Measurements from ENCODE around the gene CEP126.

Gene CEP126

DNA sequence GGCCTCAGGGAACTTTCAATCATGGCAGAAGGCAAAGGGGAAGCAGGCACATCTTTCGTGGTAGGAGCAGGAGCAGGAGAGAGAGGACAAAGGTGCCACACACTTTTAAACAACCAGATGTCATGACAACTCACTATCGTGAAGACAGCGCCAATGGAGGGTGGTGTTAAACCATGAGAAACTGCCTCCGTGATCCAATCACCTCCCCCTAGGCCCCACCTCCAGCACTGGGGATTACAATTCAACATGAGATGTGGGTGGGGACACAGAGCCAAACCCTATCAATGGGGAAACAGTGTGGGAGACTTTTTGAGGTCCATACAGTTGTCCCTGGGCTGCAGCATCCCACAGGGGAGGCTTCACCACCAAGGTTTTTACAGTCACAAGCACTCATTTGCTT is 90.5 kb downstream of the CEP126 start:
- H3K27ac ChIP-seq (ENCODE audit: insufficient read depth, low read length, poor library complexity, severe bottlenecking), result no peak overlapping the region
- H3K27me3 ChIP-seq (replicated peaks; ENCODE audit: control insufficient read depth, insufficient read depth, low read length, poor library complexity, severe bottlenecking), result no peaks in the 10 kb centered on the region
- DNase-seq, result no peak
- H3K36me3 ChIP-seq (ENCODE audit: control insufficient read depth, insufficient read depth, low read length), result no peaks in the 10 kb centered on the region
- no peaks in the 10 kb centered on the region for H3K4me1 ChIP-seq (ENCODE audit: control insufficient read depth, insufficient read depth, low read length, poor library complexity, severe bottlenecking)
- no peak overlapping the region for H3K4me3 ChIP-seq (ENCODE audit: insufficient read depth, low read depth, low read length, poor library complexity, severe bottlenecking)
- no peaks in the 10 kb centered on the region for H3K9me3 ChIP-seq (ENCODE audit: control insufficient read depth, low read length)

DNA sequence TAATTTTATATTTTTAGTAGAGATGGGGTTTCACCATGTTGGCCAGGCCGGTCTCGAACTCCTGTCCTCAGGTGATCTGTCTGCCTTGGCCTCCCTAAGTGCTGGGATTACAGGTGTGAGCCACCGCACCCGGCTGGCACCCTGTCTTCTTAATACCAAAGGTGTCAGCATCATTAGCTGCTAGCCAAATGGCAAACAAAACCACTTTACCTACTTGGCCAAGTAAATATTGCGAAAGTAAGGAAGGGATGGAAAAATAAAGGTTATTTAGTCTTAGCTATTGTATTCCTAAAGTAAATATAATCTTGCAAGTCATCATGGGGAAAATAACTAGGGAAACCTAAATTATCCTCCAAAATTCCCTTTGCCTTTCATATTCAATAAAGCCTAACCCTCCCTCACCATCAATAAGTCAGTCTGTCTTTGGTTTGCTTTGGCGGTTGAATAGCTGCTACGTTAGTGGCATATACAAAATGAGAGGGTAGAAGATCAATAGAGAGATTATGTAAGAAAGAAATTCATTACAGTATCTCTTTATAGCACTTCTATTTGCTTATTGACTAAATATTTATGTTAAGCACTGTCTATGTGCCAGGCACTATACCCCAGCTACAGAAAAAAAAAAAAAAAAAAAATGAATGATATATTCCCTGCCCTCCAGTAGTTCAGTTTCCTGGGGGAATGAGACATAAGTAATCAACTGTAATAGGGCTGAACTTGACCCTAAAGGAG is 92.2 kb downstream of the CEP126 start:
- Histone ChIP-seq H3K36me3 (ENCODE audit: control insufficient read depth, insufficient read depth, low read length) (no peaks in the 10 kb centered on the region), H3K27me3 (replicated peaks; ENCODE audit: control insufficient read depth, insufficient read depth, low read length, poor library complexity, severe bottlenecking) (no peaks in the 10 kb centered on the region), H3K4me3 (ENCODE audit: insufficient read depth, low read depth, low read length, poor library complexity, severe bottlenecking) (no peak overlapping the region), H3K9me3 (ENCODE audit: control insufficient read depth, low read length) (no peaks in the 10 kb centered on the region), H3K27ac (ENCODE audit: insufficient read depth, low read length, poor library complexity, severe bottlenecking) (no peak overlapping the region), H3K4me1 (ENCODE audit: control insufficient read depth, insufficient read depth, low read length, poor library complexity, severe bottlenecking) (no peaks in the 10 kb centered on the region)
- no peak for DNase-seq

DNA sequence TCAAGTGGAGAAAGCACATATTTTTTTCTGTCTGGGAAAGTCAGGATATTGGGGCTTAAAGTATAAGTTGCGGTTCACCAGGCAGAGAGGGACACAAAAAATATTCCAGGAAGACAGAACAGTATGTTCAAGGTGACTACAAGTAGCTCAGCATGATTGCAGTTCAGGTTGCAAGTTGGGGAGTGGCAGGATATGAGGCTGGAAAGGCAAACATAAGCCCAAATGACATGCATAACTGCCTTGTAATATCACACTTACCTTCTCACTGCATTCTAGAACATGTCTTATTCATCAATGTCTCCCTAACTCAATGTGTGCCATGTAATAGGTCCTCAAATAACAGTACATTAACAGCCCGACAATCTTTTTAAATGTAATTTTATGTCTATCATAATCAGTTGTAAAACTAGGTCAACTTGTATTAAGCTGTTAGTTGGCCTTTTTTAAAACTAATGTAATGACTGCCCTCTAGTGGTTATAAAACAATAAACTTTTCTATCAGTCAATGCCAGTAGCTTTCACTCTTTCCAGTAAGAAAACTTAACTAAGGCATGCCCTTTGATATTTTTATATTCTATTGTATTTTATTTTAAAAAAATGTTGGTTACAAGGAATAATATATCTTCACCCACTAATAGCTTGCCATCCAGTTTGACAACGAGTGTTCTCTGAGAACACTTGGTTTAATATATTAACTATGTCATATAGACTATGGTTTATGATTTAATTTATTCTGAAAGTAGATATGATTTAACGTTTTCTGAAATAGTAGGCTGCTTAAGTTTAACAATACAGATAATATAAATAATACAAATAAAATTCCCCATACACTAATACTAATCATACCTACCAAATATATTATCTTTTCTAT is 93.0 kb downstream of the CEP126 start:
- DNase-seq, result no peak
- Histone ChIP-seq H3K36me3 (ENCODE audit: control insufficient read depth, insufficient read depth, low read length) (no peaks in the 10 kb centered on the region), H3K4me3 (ENCODE audit: insufficient read depth, low read depth, low read length, poor library complexity, severe bottlenecking) (no peak overlapping the region), H3K9me3 (ENCODE audit: control insufficient read depth, low read length) (no peaks in the 10 kb centered on the region), H3K27me3 (replicated peaks; ENCODE audit: control insufficient read depth, insufficient read depth, low read length, poor library complexity, severe bottlenecking) (no peaks in the 10 kb centered on the region), H3K27ac (ENCODE audit: insufficient read depth, low read length, poor library complexity, severe bottlenecking) (no peak overlapping the region), H3K4me1 (ENCODE audit: control insufficient read depth, insufficient read depth, low read length, poor library complexity, severe bottlenecking) (no peaks in the 10 kb centered on the region)

DNA sequence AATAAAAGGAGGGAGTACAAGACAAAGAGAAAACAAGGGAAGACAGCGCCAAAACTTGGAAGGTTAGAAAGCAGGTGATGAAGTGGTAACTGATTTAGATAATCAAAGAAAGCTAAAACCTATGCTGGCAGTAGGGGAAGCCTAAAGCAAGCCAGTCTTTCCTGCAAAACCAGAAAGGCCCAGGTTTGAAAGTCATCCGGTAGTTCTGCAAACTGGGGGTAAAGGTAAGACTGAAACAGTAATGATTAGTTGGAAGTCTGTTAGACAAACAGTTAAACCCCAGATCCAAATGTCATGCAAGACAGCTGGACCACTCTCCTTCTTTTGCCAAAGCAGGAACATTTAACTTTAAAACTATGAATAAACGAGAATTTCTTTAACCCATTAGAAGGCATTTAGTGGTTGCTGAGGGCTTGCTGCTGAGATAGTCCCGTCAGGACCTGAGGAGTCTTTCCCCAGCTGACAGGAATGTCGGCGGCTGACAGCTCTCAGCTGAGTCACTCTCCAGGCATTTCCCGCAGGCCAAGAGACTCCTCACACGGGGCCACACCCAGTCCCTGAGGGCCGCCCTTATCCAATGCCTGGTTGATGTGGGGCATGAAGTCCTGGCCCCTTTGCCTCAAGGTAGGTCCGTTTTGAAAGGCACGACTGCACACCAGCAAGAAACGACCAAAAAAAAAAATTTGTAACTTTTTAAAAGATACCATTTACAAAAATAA is 96.1 kb downstream of the CEP126 start:
- no peaks in the 10 kb centered on the region for H3K27me3 ChIP-seq (replicated peaks; ENCODE audit: control insufficient read depth, insufficient read depth, low read length, poor library complexity, severe bottlenecking)
- H3K9me3 ChIP-seq (ENCODE audit: control insufficient read depth, low read length), result no peaks in the 10 kb centered on the region
- H3K36me3 ChIP-seq (ENCODE audit: control insufficient read depth, insufficient read depth, low read length), result no peaks in the 10 kb centered on the region
- H3K4me1 ChIP-seq (ENCODE audit: control insufficient read depth, insufficient read depth, low read length, poor library complexity, severe bottlenecking), result no peaks in the 10 kb centered on the region
- no peak overlapping the region for H3K27ac ChIP-seq (ENCODE audit: insufficient read depth, low read length, poor library complexity, severe bottlenecking)
- no peak for DNase-seq
- no peak overlapping the region for H3K4me3 ChIP-seq (ENCODE audit: insufficient read depth, low read depth, low read length, poor library complexity, severe bottlenecking)

DNA sequence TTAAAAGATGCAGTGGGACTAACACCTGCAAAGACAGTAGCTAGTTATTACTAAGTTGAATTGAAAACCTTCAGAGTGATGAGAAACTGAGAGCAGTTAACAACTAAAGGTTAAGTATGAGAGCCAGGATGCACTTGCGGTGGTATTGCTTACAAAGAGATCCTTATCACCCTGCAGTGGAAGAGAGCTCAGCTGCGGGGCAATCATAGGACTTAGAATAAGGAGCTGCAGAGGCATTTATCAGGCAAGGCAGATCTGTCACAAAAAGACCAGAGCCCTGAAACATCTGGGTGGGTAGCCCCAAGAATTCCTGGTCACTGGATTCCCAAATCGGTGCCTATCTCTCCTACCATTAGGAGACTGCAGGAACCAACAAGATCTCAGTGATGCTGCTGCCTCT is 98.1 kb downstream of the CEP126 start:
- Histone ChIP-seq H3K4me3 (ENCODE audit: insufficient read depth, low read depth, low read length, poor library complexity, severe bottlenecking) (no peak overlapping the region), H3K27me3 (replicated peaks; ENCODE audit: control insufficient read depth, insufficient read depth, low read length, poor library complexity, severe bottlenecking) (no peaks in the 10 kb centered on the region), H3K36me3 (ENCODE audit: control insufficient read depth, insufficient read depth, low read length) (no peaks in the 10 kb centered on the region), H3K4me1 (ENCODE audit: control insufficient read depth, insufficient read depth, low read length, poor library complexity, severe bottlenecking) (no peaks in the 10 kb centered on the region), H3K27ac (ENCODE audit: insufficient read depth, low read length, poor library complexity, severe bottlenecking) (no peak overlapping the region), H3K9me3 (ENCODE audit: control insufficient read depth, low read length) (no peaks in the 10 kb centered on the region)
- no peak for DNase-seq

DNA sequence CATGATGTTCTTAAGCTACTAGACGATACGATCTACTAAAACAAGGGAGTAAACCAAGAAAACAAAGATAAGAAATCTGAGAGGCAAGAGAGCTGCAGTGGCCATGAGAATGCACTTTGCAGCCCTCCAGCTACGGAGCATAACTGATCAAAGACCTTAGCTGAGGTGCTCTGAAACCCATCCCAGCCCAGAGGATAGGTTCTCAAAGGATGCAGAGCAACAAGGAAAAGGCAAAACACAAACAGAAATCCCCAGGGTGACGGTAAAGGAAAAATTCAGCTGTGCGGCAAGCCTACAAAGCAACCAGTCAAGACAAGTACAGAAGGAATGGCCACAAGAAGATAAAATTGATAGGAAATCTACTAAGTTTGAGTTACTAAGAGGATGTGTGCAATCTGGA is 99.9 kb downstream of the CEP126 start:
- no peak for DNase-seq

DNA sequence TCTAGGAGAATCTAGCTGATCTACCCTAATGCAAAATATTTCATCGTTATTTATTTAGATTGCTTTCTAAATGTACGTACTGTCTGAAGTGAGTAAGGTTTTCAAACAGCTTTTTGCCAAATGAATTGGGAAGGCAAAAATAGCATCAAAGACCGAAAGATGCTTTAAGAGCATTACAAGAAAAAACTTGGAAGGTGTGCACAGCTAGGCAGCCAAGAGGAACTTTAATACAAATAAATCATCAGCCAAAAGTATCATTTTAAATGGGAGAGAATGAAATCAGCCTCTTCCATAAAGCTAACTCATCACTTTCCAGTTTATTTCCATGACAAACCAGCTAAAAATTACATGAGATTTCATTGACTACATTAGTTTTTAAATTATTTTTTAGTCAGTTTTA is 102.2 kb downstream of the CEP126 start:
- Histone ChIP-seq H3K9me3 (ENCODE audit: control insufficient read depth, low read length) (no peaks in the 10 kb centered on the region), H3K36me3 (ENCODE audit: control insufficient read depth, insufficient read depth, low read length) (no peaks in the 10 kb centered on the region), H3K27ac (ENCODE audit: insufficient read depth, low read length, poor library complexity, severe bottlenecking) (no peak overlapping the region), H3K27me3 (replicated peaks; ENCODE audit: control insufficient read depth, insufficient read depth, low read length, poor library complexity, severe bottlenecking) (no peaks in the 10 kb centered on the region), H3K4me3 (ENCODE audit: insufficient read depth, low read depth, low read length, poor library complexity, severe bottlenecking) (no peak overlapping the region), H3K4me1 (ENCODE audit: control insufficient read depth, insufficient read depth, low read length, poor library complexity, severe bottlenecking) (no peaks in the 10 kb centered on the region)
- DNase-seq, result no peak

More for the DNA sequence above, 99.9 kb downstream of the CEP126 start:
- no peaks in the 10 kb centered on the region for H3K9me3 ChIP-seq (ENCODE audit: control insufficient read depth, low read length)
- no peak overlapping the region for H3K4me3 ChIP-seq (ENCODE audit: insufficient read depth, low read depth, low read length, poor library complexity, severe bottlenecking)
- no peak overlapping the region for H3K27ac ChIP-seq (ENCODE audit: insufficient read depth, low read length, poor library complexity, severe bottlenecking)
- H3K27me3 ChIP-seq (replicated peaks; ENCODE audit: control insufficient read depth, insufficient read depth, low read length, poor library complexity, severe bottlenecking), result no peaks in the 10 kb centered on the region
- no peaks in the 10 kb centered on the region for H3K36me3 ChIP-seq (ENCODE audit: control insufficient read depth, insufficient read depth, low read length)
- H3K4me1 ChIP-seq (ENCODE audit: control insufficient read depth, insufficient read depth, low read length, poor library complexity, severe bottlenecking), result no peaks in the 10 kb centered on the region

DNA sequence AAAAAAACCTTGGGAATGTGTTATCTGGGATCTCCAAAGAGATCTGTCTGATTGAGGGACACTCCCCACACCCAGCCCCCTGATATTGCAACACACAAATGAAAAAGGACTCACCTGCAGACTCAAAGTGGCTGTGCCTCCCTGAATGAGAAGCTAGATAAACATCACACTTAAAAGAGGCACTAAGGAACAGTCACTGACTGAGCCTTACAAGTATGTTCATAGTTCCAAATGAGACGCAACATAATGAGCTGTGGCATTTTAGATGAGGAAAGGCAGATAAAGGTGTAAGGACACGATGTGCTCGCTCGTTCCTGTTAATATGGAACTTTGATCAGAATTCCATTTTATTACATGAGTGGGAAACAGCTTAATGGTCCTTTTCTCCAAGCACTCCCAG is 111.4 kb downstream of the CEP126 start:
- Histone ChIP-seq H3K36me3 (ENCODE audit: control insufficient read depth, insufficient read depth, low read length) (no peaks in the 10 kb centered on the region), H3K27me3 (replicated peaks; ENCODE audit: control insufficient read depth, insufficient read depth, low read length, poor library complexity, severe bottlenecking) (no peaks in the 10 kb centered on the region), H3K27ac (ENCODE audit: insufficient read depth, low read length, poor library complexity, severe bottlenecking) (no peak overlapping the region), H3K4me3 (ENCODE audit: insufficient read depth, low read depth, low read length, poor library complexity, severe bottlenecking) (no peak overlapping the region), H3K9me3 (ENCODE audit: control insufficient read depth, low read length) (no peaks in the 10 kb centered on the region), H3K4me1 (ENCODE audit: control insufficient read depth, insufficient read depth, low read length, poor library complexity, severe bottlenecking) (no peaks in the 10 kb centered on the region)
- no peak for DNase-seq

DNA sequence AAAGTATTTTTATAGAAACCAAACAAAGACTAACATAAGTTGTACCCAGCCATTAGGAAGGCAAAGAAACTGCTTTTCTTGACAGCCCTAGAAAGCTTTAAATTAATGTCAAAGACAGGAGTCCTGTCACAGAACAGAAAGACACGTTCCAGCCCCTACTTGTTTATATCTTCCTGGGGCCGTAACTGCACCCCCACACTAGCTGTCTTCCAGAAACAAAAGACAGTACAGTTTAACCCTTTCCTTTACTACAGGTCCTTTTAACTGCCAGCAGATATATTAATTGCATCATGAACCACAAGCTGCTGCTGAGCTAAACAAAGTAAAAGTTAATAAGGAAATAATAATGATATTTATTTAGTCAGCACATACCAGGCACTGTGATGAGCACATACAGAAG is 112.1 kb downstream of the CEP126 start:
- Histone ChIP-seq H3K27ac (ENCODE audit: insufficient read depth, low read length, poor library complexity, severe bottlenecking) (no peak overlapping the region), H3K9me3 (ENCODE audit: control insufficient read depth, low read length) (no peaks in the 10 kb centered on the region), H3K4me1 (ENCODE audit: control insufficient read depth, insufficient read depth, low read length, poor library complexity, severe bottlenecking) (no peaks in the 10 kb centered on the region), H3K4me3 (ENCODE audit: insufficient read depth, low read depth, low read length, poor library complexity, severe bottlenecking) (no peak overlapping the region), H3K27me3 (replicated peaks; ENCODE audit: control insufficient read depth, insufficient read depth, low read length, poor library complexity, severe bottlenecking) (no peaks in the 10 kb centered on the region), H3K36me3 (ENCODE audit: control insufficient read depth, insufficient read depth, low read length) (no peaks in the 10 kb centered on the region)
- DNase-seq, result no peak

DNA sequence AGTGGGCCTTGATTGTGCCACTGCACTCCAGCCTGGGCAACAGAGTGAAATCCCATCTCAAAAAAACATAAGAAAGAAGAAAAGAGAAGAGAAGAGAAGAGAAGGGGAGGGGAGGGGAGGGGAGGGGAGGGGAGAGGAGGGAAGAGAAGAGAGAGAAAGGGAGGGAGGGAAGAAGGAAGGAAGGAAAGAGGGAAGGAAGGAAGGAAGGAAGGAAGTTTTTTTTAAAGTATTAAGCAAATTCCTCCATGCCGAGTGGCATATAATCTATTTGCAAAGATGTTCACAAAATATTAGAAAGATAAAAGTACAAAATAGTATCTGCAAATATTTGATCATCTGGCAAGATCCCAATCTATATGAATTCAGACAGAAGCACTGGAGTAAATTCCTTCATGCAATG is 121.9 kb downstream of the CEP126 start:
- DNase-seq, result no peak
- Histone ChIP-seq H3K4me1 (ENCODE audit: control insufficient read depth, insufficient read depth, low read length, poor library complexity, severe bottlenecking) (no peaks in the 10 kb centered on the region), H3K4me3 (ENCODE audit: insufficient read depth, low read depth, low read length, poor library complexity, severe bottlenecking) (no peak overlapping the region), H3K27me3 (replicated peaks; ENCODE audit: control insufficient read depth, insufficient read depth, low read length, poor library complexity, severe bottlenecking) (no peaks in the 10 kb centered on the region), H3K9me3 (ENCODE audit: control insufficient read depth, low read length) (no peaks in the 10 kb centered on the region), H3K36me3 (ENCODE audit: control insufficient read depth, insufficient read depth, low read length) (no peaks in the 10 kb centered on the region), H3K27ac (ENCODE audit: insufficient read depth, low read length, poor library complexity, severe bottlenecking) (no peak overlapping the region)
